ENCODE measurements around the gene SSBP2. TPM values are rescaled to one million over a fixed set of nuclear protein-coding genes. Genes with fewer than 3 reads are reported as not detected.

Gene SSBP2
- total RNA-seq, 1 experiment from 2014 or later = 5.2 TPM

GRCh38 chr5:81553567-81554212, 197.2 kb downstream of the SSBP2 start:
- intact Hi-C loops (cut with micrococcal nuclease) = no loop called here
- BruUV-seq (replicated peaks) = no TSS peak
- POLR2A ChIA-PET = no interaction called here

More at GRCh38 chr5:81553567-81554212, 197.2 kb downstream of the SSBP2 start:
- Histone ChIP-seq H3K36me3 (ENCODE audit: control insufficient read depth in 1 of 2, insufficient read depth in 2 of 2, low read length in 2 of 2) (no peaks in the 10 kb centered on the region), H2AFZ (ENCODE audit: low read depth, low read length, poor library complexity, severe bottlenecking) (peak overlapping the region; percentile 74), H3K4me3 (replicated peaks in 1 of 2; ENCODE audit: low read depth in 1 of 2, low read length in 2 of 2) (no peak overlapping the region), H3K79me2 (ENCODE audit: insufficient read depth, low read length) (no peaks in the 10 kb centered on the region), H4K20me1 (ENCODE audit: insufficient read depth) (no peaks in the 10 kb centered on the region), H3K27ac (ENCODE audit: low read depth, low read length) (no peak overlapping the region), H3K27me3 (ENCODE audit: insufficient read depth, low read length) (no peaks in the 10 kb centered on the region), H3K9me2 (ENCODE audit: insufficient read depth) (no peaks in the 10 kb centered on the region), H3K9ac (ENCODE audit: low read length) (no peak overlapping the region), H3K4me1 (ENCODE audit: control insufficient read depth in 1 of 2, insufficient read depth in 2 of 2, low read length in 2 of 2) (peaks cover 0 to 4% of the 10 kb centered on the region in 2 experiments; a peak in 1 of 4 replicates), H3K9me3 (ENCODE audit: control insufficient read depth in 1 of 2, insufficient read depth in 1 of 2, low read depth in 1 of 2, low read length in 2 of 2) (no peaks in the 10 kb centered on the region), H3K4me2 (ENCODE audit: low read length) (no peak overlapping the region)
- CTCF ChIA-PET = no interaction called here
- TF ChIP-seq MAX (IDR thresholded peaks at IDR 0.05) (no peak), FOSL1 (IDR thresholded peaks at IDR 0.05; ENCODE audit: low read depth) (no peak), CTCF (IDR thresholded peaks at IDR 0.05 in 2 of 3, conservative IDR thresholded peaks at IDR 0.05 in 1 of 3; ENCODE audit: borderline replicate concordance in 1 of 3, insufficient read depth in 1 of 3, low read depth in 2 of 3, low read length in 2 of 3) (no peak), TCF7L2 (IDR thresholded peaks at IDR 0.05; ENCODE audit: borderline replicate concordance, extremely low read depth, insufficient read depth, insufficient read length) (no peak), ELF1 (IDR thresholded peaks at IDR 0.05; ENCODE audit: borderline replicate concordance, low read depth) (no peak), POLR2A (IDR thresholded peaks at IDR 0.05; ENCODE audit: borderline replicate concordance, extremely low read depth, insufficient read depth, insufficient read length) (no peak), CBX3 (IDR thresholded peaks at IDR 0.05; ENCODE audit: low read depth) (no peak), SIN3A (IDR thresholded peaks at IDR 0.05; ENCODE audit: low read depth) (no peak), ZBTB33 (IDR thresholded peaks at IDR 0.05; ENCODE audit: extremely low read depth, insufficient replicate concordance, low read length) (no peak), CEBPB (IDR thresholded peaks at IDR 0.05; ENCODE audit: low read depth) (no peak), EZH2phosphoT487 (IDR thresholded peaks at IDR 0.05; ENCODE audit: borderline replicate concordance) (no peak), ZNF274 (IDR thresholded peaks at IDR 0.05; ENCODE audit: low read depth, low read length) (no peak), ATF3 (IDR thresholded peaks at IDR 0.05) (no peak), EZH2 (IDR thresholded peaks at IDR 0.05) (no peak), RAD21 (IDR thresholded peaks at IDR 0.05; ENCODE audit: low read depth) (no peak), ZFX (IDR thresholded peaks at IDR 0.05) (no peak), POLR2AphosphoS5 (IDR thresholded peaks at IDR 0.05; ENCODE audit: low read depth, low read length) (no peak)
- DNase-seq (ENCODE audit: low read depth, low spot score) = no peak
- ATAC-seq = no peak
- RAD21 ChIA-PET (ENCODE audit: low non-redundant PET in 1 of 2, low total read pairs in 2 of 2, uncharacterized antibody in 2 of 2, unreplicated experiment in 2 of 2) = no interaction called here

Measured in HCT116 (cell line).